T-helper 1 cell treated with Interleukin-12 subunit alpha and Interleukin-12 subunit beta and Interleukin-4 antibody, amounts not matched to agents 30 ng/mL and 1 ng/mL, for 36 hours (primary cell): Measurements from ENCODE around the gene MRPL24. TPM values are rescaled to one million over a fixed set of nuclear protein-coding genes. Genes with fewer than 3 reads are reported as not detected.

Experiments used
- intact Hi-C: fragments of 100-400 bp; cut with micrococcal nuclease; formaldehyde crosslinking; loops from one replicate; pipeline ENCODE4 v1.15.1; 2024
- total RNA-seq: library from RNA; stranded (reverse); gene quantifications from 2 replicates; pipeline ENCODE4 v1.2.3, GENCODE V29; 2022

Gene MRPL24
- total RNA-seq, 1 donor from 2014 or later: 67.4 TPM

GRCh38 chr1:156717351-156717750 lies 23.5 kb downstream of the MRPL24 start:
- intact Hi-C loops: no loop called here

- intact Hi-C loops: no loop called here
These were observed 26.1 kb downstream of the MRPL24 start for GRCh38 chr1:156714830-156715229.

- intact Hi-C loops: no loop called here
These were observed 28.3 kb downstream of the MRPL24 start for GRCh38 chr1:156712626-156713025.

- intact Hi-C loops: no loop called here
These were observed 29.7 kb downstream of the MRPL24 start for GRCh38 chr1:156711011-156711817.

GRCh38 chr1:156709757-156710489 lies 31.0 kb downstream of the MRPL24 start:
- intact Hi-C loops: loop anchor here (5.0 kb wide), 1 partner anchor 182 kb away; the partner anchor contains the start of gene PEAR1

GRCh38 chr1:156709031-156709430 lies 31.9 kb downstream of the MRPL24 start:
- intact Hi-C loops: loop anchor here (5.0 kb wide), 1 partner anchor 183 kb away; the partner anchor contains the start of gene PEAR1

GRCh38 chr1:156708218-156708661 lies 32.6 kb downstream of the MRPL24 start:
- intact Hi-C loops: loop anchor here (5.0 kb wide), 1 partner anchor 184 kb away; the partner anchor contains the start of gene PEAR1

GRCh38 chr1:156707417-156708217 lies 33.3 kb downstream of the MRPL24 start:
- intact Hi-C loops: loop anchor here (5.0 kb wide), 1 partner anchor 185 kb away; the partner anchor contains the start of gene PEAR1

- intact Hi-C loops: loop anchor here (1.0 to 5.0 kb wide), 5 partner anchors 18 to 185 kb away; partner anchors contain the start of gene PEAR1
These were observed 34.1 kb downstream of the MRPL24 start for GRCh38 chr1:156706657-156707416.

- intact Hi-C loops: loop anchor here (1.0 to 5.0 kb wide), 5 partner anchors 17 to 186 kb away; partner anchors contain the start of gene PEAR1
These were observed 34.8 kb downstream of the MRPL24 start for GRCh38 chr1:156705918-156706656.

- intact Hi-C loops: loop anchor here (5.0 kb wide), 1 partner anchor 187 kb away; the partner anchor contains the start of gene PEAR1
These were observed 35.5 kb downstream of the MRPL24 start, which contains the start of gene CRABP2 for GRCh38 chr1:156705321-156705917. CRABP2 (minus strand) TSS chr1:156705583; CDS start chr1:156705446, 137 bp downstream.

GRCh38 chr1:156704930-156705320 lies 36.0 kb downstream of the MRPL24 start:
- intact Hi-C loops: loop anchor here (5.0 kb wide), 1 partner anchor 187 kb away; the partner anchor contains the start of gene PEAR1

- intact Hi-C loops: no loop called here
These were observed 36.6 kb downstream of the MRPL24 start for GRCh38 chr1:156704166-156704711.

- intact Hi-C loops: no loop called here
These were observed 37.1 kb downstream of the MRPL24 start for GRCh38 chr1:156703741-156704140.

GRCh38 chr1:156703336-156703735 lies 37.6 kb downstream of the MRPL24 start:
- intact Hi-C loops: no loop called here

GRCh38 chr1:156700736-156701531 lies 40.0 kb downstream of the MRPL24 start:
- intact Hi-C loops: no loop called here

GRCh38 chr1:156698995-156699394 lies 41.9 kb downstream of the MRPL24 start:
- intact Hi-C loops: no loop called here

- intact Hi-C loops: no loop called here
These were observed 43.4 kb downstream of the MRPL24 start for GRCh38 chr1:156697481-156697880.
